Activated T-cell treated with anti-CD3 and anti-CD28 coated beads for 4 hours (primary cell): Measurements from ENCODE around the gene POLE.
"Not testable (repeated sequence)": the region's sequence is repeated elsewhere in the genome, so short reads cannot be mapped to it uniquely, and the experiment has no call there.

Experiments used
- DNase-seq: peaks from one replicate; pipeline ENCODE4 v3.0.0-alpha.2; 2020

The POLE gene

DNA sequence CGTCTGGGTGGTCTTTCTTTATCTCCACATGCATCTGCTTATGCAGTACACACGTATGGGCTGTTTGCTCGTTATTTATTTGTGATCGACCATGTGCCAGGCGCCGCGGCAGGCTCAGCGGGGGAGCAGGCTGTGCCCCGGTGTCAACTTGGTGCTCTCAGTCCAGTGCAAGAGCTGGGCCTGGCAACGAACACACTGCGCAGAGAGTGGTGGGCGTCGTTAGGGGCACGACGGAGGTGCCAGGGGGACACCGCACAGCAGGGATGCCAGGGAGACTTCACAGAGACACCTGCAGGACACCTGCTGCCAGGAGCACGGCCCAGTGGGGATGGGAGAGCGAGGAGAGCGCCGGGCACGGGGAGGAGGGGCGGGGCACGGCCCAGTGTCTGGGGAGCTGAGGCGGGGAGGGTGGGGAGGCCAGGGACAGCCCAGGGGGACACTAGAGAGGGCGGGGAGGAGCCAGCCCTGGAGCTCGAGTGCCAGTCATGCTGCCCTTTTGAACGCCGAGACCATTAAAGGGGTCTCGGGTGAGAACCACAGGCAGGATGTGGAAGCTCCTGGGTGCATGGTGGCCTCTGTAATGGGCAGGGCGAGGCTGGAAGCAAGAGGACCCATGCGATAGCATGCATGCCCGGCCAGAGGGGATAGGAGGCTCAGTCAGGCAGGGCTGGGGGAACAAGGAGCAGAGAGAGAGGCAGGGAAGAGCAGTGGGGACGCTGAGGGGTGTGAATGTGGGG is 76.1 kb downstream of the POLE start:
- no peak for DNase-seq

DNA sequence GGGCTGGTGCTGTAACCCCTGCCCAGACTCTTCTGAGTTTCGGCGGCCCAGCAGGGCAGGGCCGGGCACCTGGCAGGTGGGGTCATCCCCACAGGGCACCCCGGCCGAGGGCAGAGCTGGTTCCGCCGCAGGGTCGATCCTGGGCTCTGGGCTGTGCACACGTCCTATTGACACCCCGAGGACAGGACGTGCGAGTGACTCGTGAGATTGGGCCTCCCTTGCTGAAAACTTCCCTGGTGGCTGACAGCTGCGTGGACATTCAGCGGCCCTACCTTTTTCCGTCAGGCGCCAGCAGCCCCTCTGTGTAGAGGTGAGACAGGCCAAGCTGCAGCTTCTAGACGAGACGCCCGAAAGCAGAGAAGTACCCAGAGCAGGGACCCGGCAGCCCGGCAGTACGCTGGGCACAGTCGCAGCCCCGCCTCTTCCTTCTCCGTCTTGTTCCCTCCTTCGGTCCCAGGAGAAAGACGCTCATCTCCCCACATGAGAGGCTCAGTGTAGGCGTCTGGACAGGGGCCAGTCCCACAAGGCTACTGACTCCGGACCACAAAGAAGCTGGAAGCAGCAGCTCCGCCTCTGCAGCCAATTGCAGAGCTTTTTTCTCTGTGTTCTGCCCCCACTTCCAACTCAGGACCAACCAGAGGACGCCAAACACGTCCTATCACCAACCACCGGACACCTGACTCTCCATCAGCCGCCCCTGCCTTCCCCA is 76.9 kb downstream of the POLE start, which contains the start of gene LRCOL1:
Gene LRCOL1 (minus strand): TSS at position 532 of the 709 bp plus-strand sequence. CDS start 4,331 bp downstream, outside the sequence.
- no peak for DNase-seq

DNA sequence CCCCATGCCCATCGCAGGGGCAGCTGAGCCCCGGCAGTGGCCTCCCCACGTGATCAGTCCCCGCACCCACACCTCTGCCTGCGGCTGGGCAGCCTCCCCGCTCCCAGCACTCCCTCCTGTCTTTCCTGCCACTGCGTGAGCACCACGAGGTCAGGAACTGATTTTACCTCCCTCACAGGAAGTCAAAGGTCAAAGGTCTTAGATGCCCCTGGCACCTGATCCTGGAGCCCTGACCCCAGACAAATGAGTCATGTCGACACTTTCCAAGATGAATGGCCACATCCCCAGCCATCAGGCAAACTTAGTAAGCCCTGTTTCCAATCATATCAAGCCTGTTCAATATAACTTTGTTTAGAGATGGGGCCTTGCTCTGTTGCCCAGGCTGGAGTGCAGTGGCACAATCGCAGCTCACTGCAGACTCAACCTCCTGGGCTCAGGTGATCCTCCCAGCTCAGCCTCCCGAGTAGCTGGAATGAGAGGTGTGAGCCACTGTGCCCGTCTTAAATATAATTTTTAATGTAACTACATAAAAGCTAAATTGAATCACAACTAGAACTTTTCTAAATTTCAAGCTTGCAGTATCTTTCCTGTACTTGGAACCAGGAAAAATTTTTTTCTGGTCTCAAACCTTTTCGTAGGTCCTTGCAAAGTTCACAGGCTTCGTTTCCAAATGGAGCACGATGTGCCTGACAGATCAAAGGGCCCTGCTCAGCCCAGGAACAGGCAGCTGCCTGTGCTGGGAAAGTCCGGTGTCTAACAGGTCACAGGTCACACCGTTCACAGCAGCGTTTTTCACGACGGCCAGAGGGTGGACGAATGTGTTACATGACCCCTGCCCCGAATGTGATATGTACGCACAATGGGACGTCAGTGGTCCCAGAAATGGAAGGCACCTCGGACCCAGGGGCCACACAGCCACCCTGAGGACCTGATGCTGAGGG is 78.6 kb downstream of the POLE start:
- DNase-seq = no peak

GRCh38 chr12:132606927-132607326 is 80.2 kb downstream of the POLE start:
- no peak for DNase-seq

GRCh38 chr12:132606466-132606865 is 80.7 kb downstream of the POLE start:
- DNase-seq = no peak

- no peak for DNase-seq
Measured at GRCh38 chr12:132605892-132606291, 81.2 kb downstream of the POLE start.

DNA sequence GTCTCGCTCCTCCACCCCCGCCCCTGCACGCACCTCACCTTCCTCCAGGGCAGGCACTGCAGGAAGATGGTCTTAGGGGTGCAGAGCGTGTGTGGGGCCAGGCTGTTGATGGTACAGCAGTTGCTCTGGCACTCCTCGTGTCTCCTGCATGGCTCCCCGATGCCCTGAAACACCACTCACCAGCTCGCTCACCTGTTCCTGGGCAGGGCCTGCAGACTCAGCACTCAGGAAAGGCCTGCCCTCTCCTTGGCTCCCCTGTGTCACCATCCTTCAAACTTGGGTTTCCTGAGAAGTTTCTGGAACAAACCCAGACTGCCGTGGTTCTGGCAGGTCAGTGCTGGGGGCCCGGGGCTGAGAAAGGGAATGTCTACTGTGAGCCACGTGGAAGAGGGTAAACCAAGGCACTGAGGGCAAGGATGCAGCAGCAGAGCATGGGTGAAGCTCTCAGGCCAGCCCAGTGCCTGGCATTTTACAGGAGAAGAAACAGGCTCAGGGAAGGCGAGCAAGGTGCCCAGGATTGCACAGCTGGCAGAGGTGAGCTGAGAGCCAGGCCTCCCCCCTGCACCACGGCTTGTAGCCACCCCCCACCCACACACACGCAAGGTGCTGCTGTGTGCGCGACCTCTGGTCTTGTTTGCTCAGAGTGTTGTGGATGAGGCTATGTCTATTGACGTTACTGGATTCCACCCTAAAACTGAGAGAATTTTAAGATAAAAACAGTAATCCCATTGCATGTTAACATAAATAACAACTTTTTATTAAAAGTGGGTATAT is 82.3 kb downstream of the POLE start:
- no peak for DNase-seq

DNA sequence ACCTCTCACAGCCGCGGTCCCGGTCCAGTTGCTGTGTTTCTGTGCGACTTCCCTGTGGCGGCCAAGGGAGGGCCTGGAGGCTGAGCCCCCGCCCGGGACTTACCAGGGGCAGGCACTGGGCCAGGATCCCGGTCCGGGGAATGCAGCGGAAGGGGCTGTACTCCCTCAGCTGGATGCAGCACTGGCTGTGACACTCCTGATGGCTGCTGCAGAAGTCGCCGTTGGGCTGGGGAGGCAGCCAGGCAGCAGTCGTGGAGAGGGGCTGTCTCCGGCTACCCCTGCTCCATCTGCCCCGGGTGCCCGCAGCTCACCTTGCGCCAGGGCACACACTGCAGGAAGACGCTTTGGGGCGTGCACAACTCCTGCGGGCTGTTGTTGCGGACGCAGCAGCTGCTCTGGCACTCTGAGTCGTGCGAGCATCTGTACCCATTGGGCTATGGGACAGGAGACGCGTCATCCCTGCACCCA is 83.0 kb downstream of the POLE start:
- no peak for DNase-seq

DNA sequence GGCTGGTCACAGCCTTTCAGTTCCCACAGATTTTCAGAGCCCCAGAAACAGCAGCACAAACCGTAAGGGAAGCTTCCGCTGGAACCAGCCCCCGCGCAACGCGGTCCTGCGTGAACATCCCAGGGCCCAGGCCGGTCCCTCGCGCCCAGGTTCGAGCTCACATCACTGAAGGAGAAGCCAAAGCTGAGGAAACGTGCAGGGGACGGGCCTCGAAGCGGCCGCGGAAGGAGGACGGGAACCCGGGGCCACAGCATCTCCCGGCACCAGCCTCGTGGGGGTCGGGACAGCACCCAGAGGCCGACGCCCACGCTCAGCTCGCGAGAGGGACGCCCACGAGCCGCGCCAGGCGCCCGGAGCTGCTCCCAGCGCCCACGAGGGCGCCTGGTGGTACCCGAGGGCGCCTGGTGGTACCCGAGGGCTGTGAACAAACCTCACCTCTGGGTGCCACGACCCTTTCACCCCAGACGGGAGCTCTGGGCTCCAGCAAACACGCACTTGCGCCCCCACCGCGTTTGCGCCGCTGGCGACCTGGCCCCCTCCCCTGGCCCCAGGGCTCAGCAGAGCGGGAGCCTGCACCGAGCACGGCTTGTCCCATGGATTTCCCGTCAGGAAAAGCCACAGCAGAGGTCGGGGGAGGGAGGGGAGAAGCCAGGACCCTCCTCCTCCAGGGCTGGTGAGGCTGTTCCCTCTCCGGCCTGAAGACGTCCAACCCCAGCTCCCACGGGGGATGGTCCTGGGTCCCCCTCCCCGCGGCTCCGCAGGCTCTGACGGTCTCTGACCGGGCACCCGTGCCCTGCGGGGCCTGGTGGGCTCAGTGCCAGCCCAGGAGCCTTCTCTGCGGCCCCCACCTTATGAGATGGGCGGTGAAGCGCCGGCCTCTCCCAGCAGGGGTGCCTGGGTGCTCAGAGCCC is 83.6 kb downstream of the POLE start:
- no peak for DNase-seq

- DNase-seq = no peak
Measured at GRCh38 chr12:132602572-132603239, 84.4 kb downstream of the POLE start.

GRCh38 chr12:132601171-132601883 is 85.8 kb downstream of the POLE start:
- no peak for DNase-seq

DNA sequence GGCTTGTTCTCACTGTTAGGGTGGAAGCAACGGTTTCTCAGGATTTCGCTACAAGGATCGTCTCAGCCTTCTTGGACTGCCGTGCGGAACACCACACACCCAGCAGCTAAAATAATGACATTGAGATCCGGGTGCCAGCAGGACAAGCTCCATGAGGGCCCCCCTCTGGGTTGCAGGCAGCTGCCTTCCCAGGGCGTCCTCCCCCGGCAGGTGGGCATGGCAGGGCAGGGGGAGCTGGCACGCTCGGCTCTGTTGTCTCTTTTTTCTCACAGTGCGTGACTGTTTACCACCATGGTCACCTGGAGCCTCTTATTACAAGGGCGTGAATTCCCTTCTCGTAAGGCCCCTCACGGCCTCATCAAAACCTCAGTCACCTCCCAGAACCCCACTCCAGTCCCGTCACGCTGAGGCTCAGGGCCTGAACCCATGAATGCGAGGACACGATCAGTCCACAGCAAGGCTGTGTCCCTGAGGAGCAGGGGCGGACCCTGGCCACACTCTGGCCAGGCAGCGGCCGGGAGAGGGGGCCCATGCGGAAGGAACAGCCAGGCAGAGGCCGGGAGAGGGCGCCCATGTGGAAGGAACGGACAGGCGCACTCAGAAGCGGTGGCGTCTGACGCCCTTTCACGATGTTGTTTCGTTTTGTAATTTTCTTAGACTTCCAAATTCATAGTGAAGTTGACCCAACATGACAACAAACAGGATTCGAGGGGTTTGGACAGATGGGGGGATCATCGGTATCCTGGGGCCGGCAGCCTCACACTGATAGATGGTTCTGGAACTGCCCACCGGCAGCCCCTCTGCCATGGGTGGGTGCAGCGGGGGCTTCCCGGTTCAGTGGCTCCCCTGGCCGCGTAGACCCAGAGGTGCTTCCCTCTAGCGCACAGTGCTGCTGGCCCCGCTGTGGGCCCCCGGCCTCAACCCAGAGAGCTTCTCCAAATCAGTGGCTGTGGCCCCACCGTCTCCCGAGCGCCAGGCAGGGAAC is 86.8 kb downstream of the POLE start:
- DNase-seq = no peak

- not testable (repeated sequence) for DNase-seq
Measured at GRCh38 chr12:132599502-132599901, 87.6 kb downstream of the POLE start.

GRCh38 chr12:132597333-132598316 is 89.5 kb downstream of the POLE start:
- no peak for DNase-seq

DNA sequence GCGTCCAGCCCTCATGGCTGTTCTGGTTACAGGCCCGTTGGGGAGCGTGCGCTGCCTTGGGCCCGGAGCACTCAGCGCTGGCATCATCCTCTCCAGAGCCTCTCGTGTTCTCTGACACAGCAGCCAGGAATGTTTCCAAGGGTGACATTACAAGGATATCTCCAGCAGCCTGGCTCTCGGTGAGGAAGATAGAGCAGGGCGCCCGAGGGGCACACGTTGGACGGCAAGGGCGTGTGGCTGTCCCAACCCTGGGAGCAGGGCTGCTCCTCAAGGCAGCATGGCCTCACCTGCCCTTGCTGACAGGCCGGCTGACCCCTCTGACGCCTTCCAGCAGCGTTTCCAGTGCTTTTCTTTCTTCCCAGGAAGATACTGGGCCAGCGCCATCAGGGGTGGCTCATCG is 91.1 kb downstream of the POLE start:
- no peak for DNase-seq

DNA sequence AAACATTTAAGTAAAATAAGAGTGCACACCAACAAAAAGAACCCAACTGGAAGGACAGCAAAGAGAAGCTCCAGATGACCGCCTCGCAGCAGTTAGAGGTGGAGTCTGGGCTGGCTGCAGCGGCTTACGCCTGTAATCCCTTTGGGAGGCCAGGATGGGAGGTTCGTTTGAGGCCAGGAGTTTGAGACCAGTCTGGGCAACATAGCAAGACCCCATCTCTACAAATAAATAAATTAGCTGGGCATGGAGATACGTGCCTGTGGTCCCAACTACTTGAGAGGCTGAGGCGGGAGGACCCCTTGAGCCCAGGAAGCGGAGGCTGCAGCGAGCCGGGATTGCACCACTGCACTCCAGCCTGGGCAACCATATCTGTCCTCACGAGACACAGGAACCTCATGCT is 92.0 kb downstream of the POLE start:
- no peak for DNase-seq

GRCh38 chr12:132593938-132594358 is 93.2 kb downstream of the POLE start:
- DNase-seq = no peak
